NB4 (cell line): ENCODE data around the gene EZH1.

Experiments
- CTCF ChIP-seq: IDR thresholded peaks from one replicate; pipeline ENCODE4 v1.5.1; 2012; ENCODE audit warnings: low read depth, low read length
- MYC ChIP-seq: IDR thresholded peaks from 2 replicates; pipeline ENCODE4 v1.6.1; 2011; ENCODE audit warnings: low read depth, low read length
- POLR2A ChIP-seq: IDR thresholded peaks from 2 replicates; pipeline ENCODE4 v1.6.1; 2011; ENCODE audit warnings: mild to moderate bottlenecking; ENCODE audit not compliant: insufficient read length; ENCODE audit errors: extremely low read depth
- TF ChIP-seq, protein P1 (sequence below): IDR thresholded peaks from 2 replicates; pipeline ENCODE4 v1.6.1; 2011; ENCODE audit warnings: low read depth, low read length

DNA sequence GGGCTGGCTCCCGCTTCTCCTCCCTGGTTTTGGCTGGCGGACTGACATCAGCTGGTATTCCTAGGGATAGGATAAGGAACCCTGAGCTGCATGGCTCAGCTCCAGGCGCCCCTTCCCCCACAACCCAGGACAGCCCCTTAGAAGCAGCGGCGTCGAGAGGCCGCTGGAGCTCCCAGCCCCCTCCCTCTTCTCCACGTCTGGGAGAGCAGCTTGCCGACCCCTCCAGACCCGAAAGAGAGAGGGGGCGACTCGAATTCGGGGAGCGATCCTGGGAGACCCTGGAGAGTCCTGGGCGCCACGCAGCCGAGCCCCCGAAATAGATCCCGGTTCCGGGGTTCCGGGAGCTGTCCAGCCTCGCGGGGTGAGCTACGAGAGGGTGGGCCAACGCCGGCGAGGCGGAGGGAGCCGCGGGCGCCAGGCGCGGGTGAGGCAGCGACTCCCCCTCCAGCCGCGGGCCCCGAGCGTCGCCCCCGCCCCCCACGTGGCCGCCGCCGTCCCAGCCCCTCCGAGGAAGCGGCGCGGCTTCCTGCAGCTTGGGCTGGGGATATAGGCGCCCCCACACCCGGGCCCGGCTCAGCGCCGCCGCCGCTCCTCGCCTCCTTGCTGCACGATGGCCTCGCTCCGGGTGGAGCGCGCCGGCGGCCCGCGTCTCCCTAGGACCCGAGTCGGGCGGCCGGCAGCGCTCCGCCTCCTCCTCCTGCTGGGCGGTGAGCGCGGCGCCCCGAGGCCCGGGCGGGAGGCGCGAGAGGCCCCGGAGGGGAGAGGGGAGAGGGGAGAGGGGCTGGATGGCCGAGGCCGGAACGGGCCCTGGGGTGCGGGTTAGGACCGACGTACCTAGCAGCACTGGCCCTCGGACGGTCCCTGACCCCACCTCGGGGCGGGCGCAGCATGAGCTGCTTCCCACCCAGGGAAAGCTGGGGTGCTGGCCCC, 16.1 kb upstream of the EZH1 start, which contains the start of gene RAMP2:
- TF ChIP-seq POLR2A (no peak), CTCF (no peak), MYC (no peak)
- TF ChIP-seq, protein P1, sequence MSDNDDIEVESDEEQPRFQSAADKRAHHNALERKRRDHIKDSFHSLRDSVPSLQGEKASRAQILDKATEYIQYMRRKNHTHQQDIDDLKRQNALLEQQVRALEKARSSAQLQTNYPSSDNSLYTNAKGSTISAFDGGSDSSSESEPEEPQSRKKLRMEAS: no peak
